SJSA1 (cell line): ENCODE measurements around the gene UBXN2A. TPM values are rescaled to one million over a fixed set of nuclear protein-coding genes. Genes with fewer than 3 reads are reported as not detected.

Experiments used
- DNase-seq, 2 experiments: peaks; one replicate each; pipeline ENCODE4 v3.0.0-alpha.2; 2015 to 2020; ENCODE audit warnings: low spot score in 2 of 2, low read depth in 1 of 2
- H3K27ac ChIP-seq: fragments of 250-450 bp; sonication (Bioruptor Pico); 2 replicates; pipeline ENCODE4 v1.5.1; 2020; ENCODE audit warnings: mild to moderate bottlenecking, moderate library complexity
- H3K27me3 ChIP-seq: fragments of 250-450 bp; sonication (Bioruptor Pico); replicated peaks from 2 replicates; pipeline ENCODE4 v1.5.1; 2020; ENCODE audit warnings: mild to moderate bottlenecking, moderate library complexity
- H3K36me3 ChIP-seq: fragments of 250-450 bp; sonication (Bioruptor Pico); 2 replicates; pipeline ENCODE4 v1.5.1; 2020; ENCODE audit warnings: mild to moderate bottlenecking
- H3K4me1 ChIP-seq: fragments of 250-450 bp; sonication (Bioruptor Pico); replicated peaks from 2 replicates; pipeline ENCODE4 v1.6.1; 2021; ENCODE audit warnings: mild to moderate bottlenecking
- H3K4me3 ChIP-seq: fragments of 250-450 bp; sonication (Bioruptor Pico); 2 replicates; pipeline ENCODE4 v1.5.1; 2020; ENCODE audit warnings: mild to moderate bottlenecking
- H3K9me3 ChIP-seq: fragments of 250-450 bp; sonication (Bioruptor Pico); replicated peaks from 2 replicates; pipeline ENCODE4 v1.5.1; 2020; ENCODE audit warnings: mild to moderate bottlenecking
- total RNA-seq: library from RNA; depleted of rRNA; stranded (reverse); fragments of >200 nt; shearing (Covaris generic); gene quantifications from 2 replicates; pipeline ENCODE4 v1.2.3, GENCODE V29; 2014

Gene UBXN2A
- total RNA-seq, 1 experiment from 2014 or later = 34.3 TPM

DNA sequence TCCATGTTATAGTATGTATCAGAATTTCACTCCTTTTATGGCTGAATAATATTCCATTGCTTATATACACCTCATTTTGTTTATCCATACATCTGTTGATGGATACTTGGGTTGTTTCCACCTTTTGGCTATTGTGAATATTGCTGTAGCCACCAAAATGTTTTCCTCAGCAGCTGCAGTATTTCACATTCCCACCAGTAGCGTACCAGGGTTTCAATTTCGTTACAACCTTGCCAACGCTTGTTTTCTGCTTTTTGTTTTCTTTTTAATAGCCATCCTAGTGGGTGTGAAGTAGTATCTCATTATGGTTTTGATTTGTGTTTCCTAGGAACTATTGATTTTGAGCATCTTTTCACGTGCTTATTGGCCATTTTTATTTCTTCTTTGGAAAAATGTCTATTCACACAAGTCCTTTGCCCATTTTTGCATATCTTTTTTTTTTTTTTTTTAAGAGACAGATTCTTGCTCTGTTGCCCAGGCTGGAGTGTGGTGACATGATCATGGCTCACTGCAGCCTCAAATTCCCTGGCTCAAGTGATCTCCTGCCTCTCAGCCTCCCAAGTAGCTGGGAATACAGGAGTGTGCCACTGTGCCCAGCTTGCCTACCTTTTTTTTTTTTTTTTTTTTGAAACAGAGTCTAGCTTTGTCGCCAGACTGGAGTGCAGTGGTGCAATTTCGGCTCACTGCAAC lies 14.2 kb downstream of the UBXN2A start:
- Histone ChIP-seq H3K4me3 (no peak overlapping the region), H3K27me3 (no peaks in the 10 kb centered on the region), H3K9me3 (no peaks in the 10 kb centered on the region), H3K36me3 (peaks cover 9% of the 10 kb centered on the region), H3K27ac (no peak overlapping the region), H3K4me1 (peaks cover 4% of the 10 kb centered on the region)
- no peak for DNase-seq

DNA sequence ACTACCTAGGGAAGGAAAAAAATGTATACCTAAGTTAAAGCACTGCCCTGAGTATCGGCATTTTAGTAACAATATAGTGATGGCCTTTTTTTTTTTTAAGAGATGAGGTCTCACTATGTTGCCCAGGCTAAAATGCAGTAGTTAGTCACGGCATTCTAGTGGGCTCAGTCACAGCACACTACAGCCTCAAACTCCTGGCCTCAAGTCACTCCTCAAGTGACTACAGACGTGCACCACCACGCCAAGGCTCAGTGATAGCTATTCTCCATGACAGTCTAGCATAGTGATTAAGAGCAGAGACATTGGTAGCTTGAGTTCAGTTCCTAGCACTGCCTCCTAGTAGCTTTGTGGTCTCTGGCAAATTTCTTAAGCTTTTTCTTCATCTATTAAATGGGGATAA lies 27.6 kb downstream of the UBXN2A start:
- no peak overlapping the region for H3K4me3 ChIP-seq
- H3K27me3 ChIP-seq = no peaks in the 10 kb centered on the region
- H3K9me3 ChIP-seq = no peaks in the 10 kb centered on the region
- no peaks in the 10 kb centered on the region for H3K4me1 ChIP-seq
- H3K27ac ChIP-seq = no peak overlapping the region
- peaks cover 1% of the 10 kb centered on the region; the same call in 1 of the 2 replicates for H3K36me3 ChIP-seq
- no peak for DNase-seq

DNA sequence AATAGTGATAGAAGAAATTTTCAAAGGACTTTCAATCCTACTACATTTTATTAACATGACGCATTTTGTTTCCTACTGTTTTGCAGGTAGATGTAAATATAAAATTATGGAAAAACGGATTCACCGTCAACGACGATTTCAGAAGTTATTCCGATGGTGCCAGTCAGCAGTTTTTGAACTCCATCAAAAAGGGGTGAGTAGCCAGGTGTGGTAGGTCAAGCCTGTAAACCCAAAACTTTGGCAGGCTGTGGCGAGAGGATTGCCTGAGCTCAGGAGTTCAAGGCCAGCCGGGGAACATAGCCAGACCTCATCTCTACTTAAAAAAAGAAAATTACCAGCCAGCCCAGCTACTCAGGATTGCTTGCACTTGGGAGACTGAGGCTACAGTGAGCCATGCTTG lies 36.6 kb downstream of the UBXN2A start:
- H3K4me1 ChIP-seq = no peaks in the 10 kb centered on the region
- H3K27ac ChIP-seq = no peak overlapping the region
- no peak for DNase-seq
- peaks cover 14% of the 10 kb centered on the region; the same call in 1 of the 2 replicates for H3K36me3 ChIP-seq
- H3K27me3 ChIP-seq = no peaks in the 10 kb centered on the region
- H3K4me3 ChIP-seq = no peak overlapping the region
- no peaks in the 10 kb centered on the region for H3K9me3 ChIP-seq

- H3K4me3 ChIP-seq = no peak overlapping the region
- peaks cover 18% of the 10 kb centered on the region for H3K36me3 ChIP-seq
- no peaks in the 10 kb centered on the region for H3K27me3 ChIP-seq
- H3K27ac ChIP-seq = no peak overlapping the region
- peak in 1 of 2 experiments; percentile 21 for DNase-seq
- no peaks in the 10 kb centered on the region for H3K9me3 ChIP-seq
- peaks cover 4% of the 10 kb centered on the region; the same call in 1 of the 2 replicates for H3K4me1 ChIP-seq
Measured at GRCh38 chr2:23988371-23988770, 48.1 kb downstream of the UBXN2A start.

DNA sequence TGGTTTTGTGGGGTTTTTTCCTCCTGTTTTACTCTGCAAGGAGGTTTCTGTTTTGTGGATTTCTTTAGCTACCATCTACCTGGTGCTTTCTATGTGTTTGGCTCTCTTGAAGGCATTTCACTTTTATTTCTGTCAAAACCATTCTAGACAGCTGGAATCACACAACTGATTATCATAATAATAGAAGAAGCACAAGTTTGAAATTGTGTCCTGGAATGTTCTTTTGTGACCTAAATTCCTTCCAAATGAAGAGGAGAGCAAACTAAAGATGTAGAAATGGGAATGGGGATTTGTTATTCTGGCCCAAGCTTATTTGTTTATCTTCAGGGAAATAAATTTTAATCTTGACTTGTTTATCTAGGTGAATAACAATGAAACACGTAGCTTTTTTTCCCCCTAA lies 52.7 kb downstream of the UBXN2A start:
- no peak overlapping the region for H3K4me3 ChIP-seq
- no peak for DNase-seq

GRCh38 chr2:23993736-23994269 lies 53.5 kb downstream of the UBXN2A start:
- Histone ChIP-seq H3K36me3 (peaks cover 10% of the 10 kb centered on the region; the same call in 1 of the 2 replicates), H3K27me3 (no peaks in the 10 kb centered on the region), H3K9me3 (no peaks in the 10 kb centered on the region), H3K4me1 (peaks cover 4% of the 10 kb centered on the region; the same call in 1 of the 2 replicates), H3K4me3 (no peak overlapping the region), H3K27ac (no peak overlapping the region)
- no peak for DNase-seq

More for the DNA sequence above, 52.7 kb downstream of the UBXN2A start:
- Histone ChIP-seq H3K36me3 (peaks cover 13% of the 10 kb centered on the region; the same call in 1 of the 2 replicates), H3K4me1 (peaks cover 4% of the 10 kb centered on the region; the same call in 1 of the 2 replicates), H3K27me3 (no peaks in the 10 kb centered on the region), H3K27ac (no peak overlapping the region), H3K9me3 (no peaks in the 10 kb centered on the region)

DNA sequence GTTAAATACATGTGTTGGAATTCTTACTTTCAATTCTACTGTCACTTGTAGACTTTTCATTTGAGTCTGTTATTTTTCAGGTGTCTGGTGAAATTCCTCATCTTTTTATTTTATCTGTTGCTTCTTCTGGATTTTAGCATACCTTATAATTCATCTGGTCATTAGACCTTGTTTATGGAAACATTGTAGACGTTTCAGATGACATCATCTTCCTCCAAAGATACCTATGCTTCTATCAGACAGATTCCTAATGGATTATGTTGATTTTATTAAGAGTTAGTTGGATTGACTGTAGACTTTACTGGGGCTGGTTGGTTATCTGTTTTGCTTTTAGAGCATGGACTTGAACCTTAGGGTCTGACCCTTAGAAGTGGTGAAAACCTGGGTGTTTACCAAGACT lies 54.3 kb downstream of the UBXN2A start:
- Histone ChIP-seq H3K36me3 (peaks cover 11% of the 10 kb centered on the region; the same call in 1 of the 2 replicates), H3K9me3 (no peaks in the 10 kb centered on the region), H3K27ac (no peak overlapping the region), H3K4me1 (peaks cover 4% of the 10 kb centered on the region; the same call in 1 of the 2 replicates), H3K4me3 (no peak overlapping the region), H3K27me3 (no peaks in the 10 kb centered on the region)
- no peak for DNase-seq

- H3K36me3 ChIP-seq = no peaks in the 10 kb centered on the region
- H3K4me3 ChIP-seq = no peak overlapping the region
- DNase-seq = no peak
- H3K27ac ChIP-seq = no peak overlapping the region
- no peaks in the 10 kb centered on the region for H3K27me3 ChIP-seq
- H3K4me1 ChIP-seq = peaks cover 13% of the 10 kb centered on the region
- H3K9me3 ChIP-seq = no peaks in the 10 kb centered on the region
Measured at GRCh38 chr2:24007693-24008092, 67.4 kb downstream of the UBXN2A start.

DNA sequence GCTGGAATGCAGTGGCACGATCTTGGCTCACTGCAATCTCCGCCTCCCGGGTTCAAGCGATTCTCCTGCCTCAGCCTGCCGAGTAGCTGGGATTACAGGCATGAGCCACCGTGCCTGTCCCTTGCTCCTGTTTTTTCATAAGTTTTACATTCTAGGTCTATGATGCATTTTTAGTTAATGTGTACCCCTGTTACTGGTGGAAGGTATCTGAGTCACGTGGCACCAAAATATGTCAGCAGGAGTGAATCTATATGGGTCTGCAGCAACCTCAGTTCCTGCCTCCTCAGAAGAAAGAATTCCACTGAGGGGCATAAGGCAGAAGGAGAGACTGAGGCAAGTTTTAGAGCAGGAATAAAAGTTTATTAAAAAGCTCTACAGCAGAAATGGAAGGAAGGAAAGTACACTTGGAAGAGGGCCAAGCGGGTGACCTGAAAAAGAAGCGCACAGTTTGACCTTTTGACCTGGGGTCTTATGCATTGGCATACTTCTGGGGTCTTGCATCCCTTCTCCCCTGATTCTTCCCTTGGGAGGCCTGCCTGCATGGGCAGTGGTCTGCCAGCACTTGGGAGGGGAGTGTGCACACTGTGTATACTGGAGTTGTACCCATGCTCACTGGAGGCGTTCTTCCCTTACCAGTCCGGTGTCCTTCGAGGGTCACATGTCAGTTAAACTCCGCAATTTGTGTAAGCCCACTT lies 68.6 kb downstream of the UBXN2A start:
- peaks cover 13% of the 10 kb centered on the region for H3K4me1 ChIP-seq
- H3K4me3 ChIP-seq = no peak overlapping the region

GRCh38 chr2:24009367-24009679 lies 69.1 kb downstream of the UBXN2A start:
- peaks cover 13% of the 10 kb centered on the region for H3K4me1 ChIP-seq
- H3K27ac ChIP-seq = no peak overlapping the region
- H3K27me3 ChIP-seq = no peaks in the 10 kb centered on the region
- no peaks in the 10 kb centered on the region for H3K9me3 ChIP-seq
- H3K4me3 ChIP-seq = no peak overlapping the region
- no peak for DNase-seq
- H3K36me3 ChIP-seq = no peaks in the 10 kb centered on the region

More for the DNA sequence above, 68.6 kb downstream of the UBXN2A start:
- no peak for DNase-seq
- Histone ChIP-seq H3K27ac (no peak overlapping the region), H3K27me3 (no peaks in the 10 kb centered on the region), H3K36me3 (no peaks in the 10 kb centered on the region), H3K9me3 (no peaks in the 10 kb centered on the region)

DNA sequence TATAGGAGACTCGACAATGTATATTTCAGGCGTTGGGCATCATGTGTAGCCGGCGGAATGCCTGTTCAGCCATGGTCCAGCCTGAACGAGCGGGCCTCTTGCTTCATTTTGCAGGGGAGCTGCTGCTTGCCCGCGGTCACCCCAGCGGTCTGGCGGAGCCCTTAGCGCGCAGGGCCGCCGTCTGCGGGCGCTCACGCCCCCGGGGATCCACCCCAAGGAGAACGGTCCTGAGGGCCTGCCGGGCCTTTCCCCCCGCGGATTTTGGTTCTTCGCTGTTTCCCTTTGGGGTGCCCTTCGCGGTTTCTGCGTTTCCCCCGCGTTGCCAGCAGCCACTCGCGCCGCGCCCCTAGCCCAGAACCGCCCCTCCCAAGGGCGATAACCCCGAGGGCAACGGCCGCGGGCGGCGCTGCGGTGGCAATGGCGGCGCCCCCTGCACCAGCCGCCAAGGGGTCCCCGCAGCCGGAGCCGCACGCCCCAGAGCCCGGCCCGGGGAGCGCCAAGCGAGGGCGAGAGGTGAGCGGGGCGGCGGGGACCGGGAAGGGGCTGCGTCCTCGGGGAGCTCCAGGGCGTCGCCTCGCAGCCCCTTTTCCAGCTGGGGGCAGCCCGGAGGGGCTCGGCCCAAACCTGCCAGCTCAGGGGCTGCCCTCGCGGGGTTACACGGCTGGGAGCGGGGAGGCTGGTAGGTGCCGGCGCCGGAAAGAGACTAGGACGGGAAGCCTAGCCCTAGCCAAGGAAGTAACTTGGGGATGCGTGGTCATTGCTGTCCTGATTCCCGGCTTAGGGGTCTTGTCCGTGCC lies 69.6 kb downstream of the UBXN2A start, which contains the start of gene MFSD2B:
Gene MFSD2B, plus strand, starts transcription at position 406 of the 797 bp plus-strand sequence. Its CDS starts 12 bp downstream, at position 418.
- peaks cover 17% of the 10 kb centered on the region for H3K4me1 ChIP-seq
- H3K27me3 ChIP-seq = no peaks in the 10 kb centered on the region
- 0 out of 2 replicates have a peak, but pooled peaks cover 2% of the 10 kb centered on the region for H3K9me3 ChIP-seq
- H3K4me3 ChIP-seq = peak within 1 kb of the TSS; percentile 25
- H3K36me3 ChIP-seq = no peaks in the 10 kb centered on the region
- no peak within 1 kb of the TSS for H3K27ac ChIP-seq
- no peak for DNase-seq

DNA sequence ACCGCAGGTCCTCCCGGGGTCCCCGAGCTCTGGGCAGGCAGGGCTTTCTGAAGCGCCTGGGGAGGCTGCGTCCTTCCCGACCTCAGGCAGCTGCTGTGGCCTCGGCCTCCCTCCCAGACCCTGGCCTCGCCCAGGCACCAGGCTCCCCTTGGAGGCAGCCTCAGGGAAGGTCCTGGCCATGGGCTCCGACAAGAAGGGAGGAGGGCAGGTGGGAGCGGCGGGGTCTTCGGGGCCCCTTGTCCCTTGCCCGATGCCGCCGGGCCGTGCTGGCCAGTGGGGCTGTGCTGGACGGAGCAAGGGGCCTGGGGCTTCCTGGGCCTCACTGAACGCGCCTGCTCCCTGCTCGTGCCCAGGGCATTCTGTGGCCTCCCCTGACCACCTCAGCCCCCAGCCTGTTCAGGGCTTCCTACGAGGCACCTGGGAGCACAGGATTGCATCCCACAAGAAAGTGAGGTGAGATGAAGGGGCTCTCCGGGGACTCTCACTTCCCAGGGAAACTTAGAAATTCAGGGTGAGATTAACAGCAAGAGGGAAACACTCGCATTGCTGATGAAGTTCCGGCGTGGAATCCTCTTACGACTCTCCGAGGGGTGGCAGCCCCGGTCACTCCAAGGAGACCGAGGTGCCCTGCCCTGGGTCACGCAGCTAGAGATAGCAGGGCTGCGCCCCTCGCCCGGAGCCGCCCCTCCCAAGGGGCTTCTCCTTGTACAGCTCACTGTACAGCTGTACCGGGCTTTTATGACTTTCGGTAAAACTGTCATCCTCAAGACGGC lies 70.4 kb downstream of the UBXN2A start:
- peak overlapping the region; percentile 25; the same call in 1 of the 2 replicates for H3K4me3 ChIP-seq
- no peaks in the 10 kb centered on the region for H3K27me3 ChIP-seq
- no peak for DNase-seq
- H3K27ac ChIP-seq = no peak overlapping the region
- H3K4me1 ChIP-seq = peaks cover 23% of the 10 kb centered on the region
- no peaks in the 10 kb centered on the region for H3K36me3 ChIP-seq
- H3K9me3 ChIP-seq = 0 out of 2 replicates have a peak, but pooled peaks cover 2% of the 10 kb centered on the region
